Measurements from ENCODE around the gene CAV3. TPM values are rescaled to one million over a fixed set of nuclear protein-coding genes. Genes with fewer than 3 reads are reported as not detected.

Gene CAV3
- total RNA-seq, 2 experiments from 2014 or later, result not detected

GRCh38 chr3:8764528-8764927, 30.9 kb downstream of the CAV3 start:
- Histone ChIP-seq H3K27me3 (ENCODE audit: control insufficient read depth in 1 of 2, insufficient read depth in 2 of 2, low read length in 2 of 2) (peaks cover 11 to 19% of the 10 kb centered on the region in 2 experiments), H3K4me3 (ENCODE audit: low read length) (no peak overlapping the region), H3K4me1 (ENCODE audit: insufficient read depth, low read length) (peaks cover 13% of the 10 kb centered on the region), H3K36me3 (ENCODE audit: insufficient read depth, low read length) (no peaks in the 10 kb centered on the region), H3K9me3 (ENCODE audit: control insufficient read depth in 1 of 2, insufficient read depth in 1 of 2, low read length in 2 of 2) (peaks cover 0 to 14% of the 10 kb centered on the region in 2 experiments), H3K27ac (ENCODE audit: low read depth in 1 of 2, low read length in 2 of 2) (no peak overlapping the region)
- ChIA-PET CTCF (no interaction called here), POLR2A (no interaction called here)
- Mint-ChIP-seq H3K4me1 (ENCODE audit: low read depth) (peaks cover 1% of the 10 kb centered on the region), H3K27ac (no peak overlapping the region), H3K27me3 (peaks cover 26% of the 10 kb centered on the region), H3K36me3 (ENCODE audit: low read depth) (no peaks in the 10 kb centered on the region), H3K9me3 (no peaks in the 10 kb centered on the region), H3K4me3 (no peak overlapping the region)
- intact Hi-C loops (cut with DNase I, micrococcal nuclease), result no loop called here
- TF ChIP-seq CTCF (IDR thresholded peaks at IDR 0.05), result no peak
- ATAC-seq (ENCODE audit: poor library complexity) (no peak), DNase-seq (no peak)

- no peak for TF ChIP-seq CTCF (IDR thresholded peaks at IDR 0.05)
- intact Hi-C loops (cut with DNase I, micrococcal nuclease), result no loop called here
- Mint-ChIP-seq H3K27ac (no peak overlapping the region), H3K27me3 (peaks cover 36% of the 10 kb centered on the region), H3K9me3 (no peaks in the 10 kb centered on the region), H3K4me1 (ENCODE audit: low read depth) (peaks cover 5% of the 10 kb centered on the region), H3K4me3 (no peak overlapping the region), H3K36me3 (ENCODE audit: low read depth) (no peaks in the 10 kb centered on the region)
- no peak for DNase-seq
- Histone ChIP-seq H3K36me3 (ENCODE audit: insufficient read depth, low read length) (no peaks in the 10 kb centered on the region), H3K27me3 (ENCODE audit: control insufficient read depth in 1 of 2, insufficient read depth in 2 of 2, low read length in 2 of 2) (peaks cover 19 to 29% of the 10 kb centered on the region in 2 experiments), H3K4me1 (ENCODE audit: insufficient read depth, low read length) (peaks cover 16% of the 10 kb centered on the region), H3K27ac (ENCODE audit: low read depth in 1 of 2, low read length in 2 of 2) (no peak overlapping the region), H3K9me3 (ENCODE audit: control insufficient read depth in 1 of 2, insufficient read depth in 1 of 2, low read length in 2 of 2) (peaks cover 0 to 14% of the 10 kb centered on the region in 2 experiments), H3K4me3 (ENCODE audit: low read length) (no peak overlapping the region)
- ChIA-PET CTCF (no interaction called here), POLR2A (no interaction called here)
- ATAC-seq (ENCODE audit: poor library complexity), result no peak
Measured at GRCh38 chr3:8765528-8765927, 31.9 kb downstream of the CAV3 start.

- H3K27ac ChIP-seq (ENCODE audit: low read depth in 1 of 2, low read length in 2 of 2), result no peak overlapping the region
- DNase-seq, result no peak
- ChIA-PET CTCF (no interaction called here), POLR2A (no interaction called here)
- peaks cover 19 to 35% of the 10 kb centered on the region in 2 experiments for H3K27me3 ChIP-seq (ENCODE audit: control insufficient read depth in 1 of 2, insufficient read depth in 2 of 2, low read length in 2 of 2)
- Mint-ChIP-seq H3K27ac (no peak overlapping the region), H3K4me1 (ENCODE audit: low read depth) (peaks cover 5% of the 10 kb centered on the region), H3K4me3 (no peak overlapping the region), H3K36me3 (ENCODE audit: low read depth) (no peaks in the 10 kb centered on the region), H3K9me3 (no peaks in the 10 kb centered on the region), H3K27me3 (peaks cover 40% of the 10 kb centered on the region)
- peaks cover 0 to 14% of the 10 kb centered on the region in 2 experiments for H3K9me3 ChIP-seq (ENCODE audit: control insufficient read depth in 1 of 2, insufficient read depth in 1 of 2, low read length in 2 of 2)
- intact Hi-C loops (cut with DNase I, micrococcal nuclease), result no loop called here
- TF ChIP-seq CTCF (IDR thresholded peaks at IDR 0.05), result no peak
- peaks cover 16% of the 10 kb centered on the region for H3K4me1 ChIP-seq (ENCODE audit: insufficient read depth, low read length)
- no peak overlapping the region for H3K4me3 ChIP-seq (ENCODE audit: low read length)
- no peaks in the 10 kb centered on the region for H3K36me3 ChIP-seq (ENCODE audit: insufficient read depth, low read length)
- no peak for ATAC-seq (ENCODE audit: poor library complexity)
Measured at GRCh38 chr3:8766148-8766547, 32.5 kb downstream of the CAV3 start.

All from CD4-positive, alpha-beta T cell (primary cell).